Mucosa of descending colon (tissue), 3 donors: Measurements from ENCODE around the gene MYO1H. TPM values are rescaled to one million over a fixed set of nuclear protein-coding genes. Genes with fewer than 3 reads are reported as not detected.
A peak's percentile ranks its signal among the peaks of the same experiment; 100 is the strongest.
"Not testable (repeated sequence)": the region's sequence is repeated elsewhere in the genome, so short reads cannot be mapped to it uniquely, and the experiment has no call there.

Experiments used
- ATAC-seq: fragments of 200-7000 bp; cut with Tn5 transposase; one replicate; pipeline ENCODE4 v1.9.1; 2020; ENCODE audit warnings: mild to moderate bottlenecking, moderate library complexity
- DNase-seq, 3 donors: peaks; one replicate each; pipeline ENCODE4 v3.0.0-alpha.2; 2020
- H3K36me3 ChIP-seq: fragments of 200-600 bp; one replicate; pipeline ENCODE4 v1.8.0; 2021; ENCODE audit warnings: low read depth, mild to moderate bottlenecking
- H3K4me1 ChIP-seq: fragments of 200-600 bp; one replicate; pipeline ENCODE4 v1.8.0; 2021; ENCODE audit warnings: low read depth, mild to moderate bottlenecking
- H3K4me3 ChIP-seq: fragments of 200-600 bp; one replicate; pipeline ENCODE4 v1.8.0; 2021; ENCODE audit warnings: mild to moderate bottlenecking
- H3K9me3 ChIP-seq: fragments of 200-600 bp; one replicate; pipeline ENCODE4 v1.8.0; 2021; ENCODE audit warnings: mild to moderate bottlenecking
- CTCF ChIP-seq: fragments of 200-600 bp; IDR thresholded peaks from one replicate; pipeline ENCODE4 v1.8.0; 2022; ENCODE audit warnings: antibody characterized with exemption, mild to moderate bottlenecking
- intact Hi-C, 2 donors: fragments of 100-400 bp; cut with DNase I in 1 of 2; cut with micrococcal nuclease in 1 of 2; formaldehyde crosslinking; loops; one replicate each; pipeline versions ENCODE4 v1.11.0 to v1.11.1; 2022; cut with DNase I, micrococcal nuclease
- total RNA-seq, 3 donors: library from RNA; stranded (reverse); fragmentation: NEBNext Ultra II Directional in 2 of 3; extraction: Animal tissue kit (Norgen Biotek cat#: 25700) in 2 of 3; gene quantifications; one replicate each; pipeline versions ENCODE4 v1.2.1 to v1.2.4, GENCODE V29; 2021 to 2023
- donor health status: DM: no; HTN: no; CAD: no; lungs with moderate emphysema.
- donor health status: DM: no; HTN: no; CAD: no.
- donor health status: DM: no; HTN: yes; CAD: no.

The MYO1H gene
- total RNA-seq, 3 donors from 2014 or later: 0.41 TPM; not detected in 2

GRCh38 chr12:109469517-109469916 lies 121.8 kb downstream of the MYO1H start:
- H3K4me1 ChIP-seq: peaks cover 48% of the 10 kb centered on the region
- ATAC-seq (no peak), DNase-seq (peak in 1 of 3 donors; percentile 37)
- no peak overlapping the region for H3K4me3 ChIP-seq
- no peak for TF ChIP-seq CTCF
- intact Hi-C loops: no loop called here
- H3K9me3 ChIP-seq: no peaks in the 10 kb centered on the region
- no peaks in the 10 kb centered on the region for H3K36me3 ChIP-seq

DNA sequence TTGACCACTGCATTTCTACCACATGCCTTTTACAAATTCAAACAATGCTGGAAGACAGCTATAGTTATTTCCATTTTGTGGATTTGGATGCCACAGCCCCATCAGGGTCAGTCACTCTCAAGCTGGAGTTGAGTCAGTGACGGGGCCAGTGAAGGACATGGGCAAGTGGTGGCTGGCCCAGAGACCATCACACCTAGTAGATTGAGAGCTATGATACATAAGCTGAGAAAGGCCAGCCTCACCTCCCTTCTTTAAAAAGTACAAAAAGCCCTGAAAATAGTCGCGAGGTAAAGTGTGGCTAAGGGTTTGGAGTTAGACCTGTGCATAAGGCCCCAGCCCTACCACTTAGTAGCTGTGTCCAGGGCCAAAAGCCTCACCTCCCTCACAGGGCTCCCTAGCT lies 125.3 kb downstream of the MYO1H start:
- H3K4me3 ChIP-seq: no peak overlapping the region
- intact Hi-C loops: no loop called here
- no peak for TF ChIP-seq CTCF
- H3K4me1 ChIP-seq: peaks cover 34% of the 10 kb centered on the region
- H3K36me3 ChIP-seq: no peaks in the 10 kb centered on the region
- no peak for DNase-seq
- no peaks in the 10 kb centered on the region for H3K9me3 ChIP-seq
- ATAC-seq: no peak

DNA sequence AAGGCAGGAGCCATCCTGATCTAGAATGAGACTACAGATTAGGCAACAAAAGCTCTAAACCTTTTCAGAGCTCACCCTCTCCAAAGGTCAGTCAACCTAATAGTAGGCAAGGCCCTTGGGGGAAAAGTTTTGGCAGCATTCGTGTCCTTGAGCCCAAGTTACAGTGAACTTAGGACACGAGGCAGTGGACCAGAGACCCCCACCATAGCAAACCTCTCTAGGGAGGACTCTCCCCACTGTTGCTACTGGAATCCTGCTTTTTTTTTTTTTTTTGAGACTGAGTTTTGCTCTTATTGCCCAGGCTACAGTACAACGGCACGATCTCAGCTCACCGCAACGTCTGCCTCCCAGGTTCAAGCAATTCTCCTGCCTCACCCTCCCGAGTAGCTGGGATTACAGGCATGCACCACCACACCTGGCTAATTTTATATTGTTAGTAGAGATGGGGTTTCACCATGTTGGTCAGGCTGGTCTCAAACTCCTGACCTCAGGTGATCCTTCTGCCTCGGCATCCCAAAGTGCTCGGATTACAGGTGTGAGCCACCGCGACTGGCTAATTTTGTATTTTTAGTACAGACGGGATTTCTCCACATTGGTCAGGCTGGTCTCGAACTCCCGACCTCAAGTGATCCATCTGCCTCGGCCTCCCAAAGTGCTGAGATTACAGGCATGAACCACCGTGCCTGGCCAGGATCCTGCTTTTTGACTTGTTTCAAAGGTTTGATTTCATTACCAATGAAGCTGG lies 126.0 kb downstream of the MYO1H start:
- ATAC-seq, intact Hi-C loops, H3K4me3 ChIP-seq, DNase-seq, H3K9me3 ChIP-seq, H3K36me3 ChIP-seq: not testable (repeated sequence)
- peaks cover 37% of the 10 kb centered on the region for H3K4me1 ChIP-seq

GRCh38 chr12:109475121-109475520 lies 127.4 kb downstream of the MYO1H start:
- Histone ChIP-seq H3K9me3 (no peaks in the 10 kb centered on the region), H3K4me1 (peaks cover 36% of the 10 kb centered on the region), H3K4me3 (no peak overlapping the region), H3K36me3 (no peaks in the 10 kb centered on the region)
- no peak for TF ChIP-seq CTCF
- intact Hi-C loops: loop anchor here in 1 of 2 donors (5.0 kb wide), 1 partner anchor 43 kb away; no protein-coding TSS in a partner anchor
- DNase-seq: no peak
- ATAC-seq: no peak

GRCh38 chr12:109475993-109476806 lies 128.5 kb downstream of the MYO1H start:
- ATAC-seq (peak; percentile 18), DNase-seq (peak in 2 of 3 donors; percentile 32 to 47)
- H3K4me3 ChIP-seq: peak overlapping the region; percentile 58
- no peak for TF ChIP-seq CTCF
- intact Hi-C loops: loop anchor here in 1 of 2 donors (5.0 kb wide), 1 partner anchor 44 kb away; no protein-coding TSS in a partner anchor
- no peaks in the 10 kb centered on the region for H3K36me3 ChIP-seq
- H3K9me3 ChIP-seq: no peaks in the 10 kb centered on the region
- H3K4me1 ChIP-seq: peaks cover 26% of the 10 kb centered on the region

DNA sequence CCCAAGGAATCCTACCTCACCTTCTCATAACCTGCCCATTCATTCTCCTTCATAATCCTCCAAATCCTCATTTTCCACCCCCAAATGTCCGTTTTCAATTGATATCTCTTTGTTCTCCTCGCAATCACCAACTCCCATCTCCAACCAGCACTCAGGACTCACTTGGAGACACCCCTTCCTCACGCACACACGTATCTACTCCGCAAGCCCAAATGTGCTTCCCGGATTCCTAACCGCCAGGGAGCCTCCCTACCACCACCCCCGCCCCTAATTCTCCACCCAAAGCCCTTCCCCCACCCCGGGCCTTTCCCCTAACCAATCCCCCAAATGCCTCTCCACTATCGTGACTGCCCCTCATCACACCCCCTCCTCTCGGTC lies 129.1 kb downstream of the MYO1H start:
- H3K9me3 ChIP-seq: no peaks in the 10 kb centered on the region
- DNase-seq: no peak
- no peaks in the 10 kb centered on the region for H3K36me3 ChIP-seq
- ATAC-seq: peak; percentile 17
- no peak for TF ChIP-seq CTCF
- intact Hi-C loops: loop anchor here in 1 of 2 donors (5.0 kb wide), 1 partner anchor 44 kb away; no protein-coding TSS in a partner anchor
- peaks cover 26% of the 10 kb centered on the region for H3K4me1 ChIP-seq
- H3K4me3 ChIP-seq: peak overlapping the region; percentile 58
